ENCODE measurements around the gene METTL14.

Gene METTL14

GRCh38 chr4:118734491-118735205 is 49.5 kb downstream of the METTL14 start:
- no peak for DNase-seq

GRCh38 chr4:118736900-118737299 is 51.7 kb downstream of the METTL14 start:
- no peak for DNase-seq

GRCh38 chr4:118738090-118738489 is 52.9 kb downstream of the METTL14 start:
- DNase-seq: no peak

GRCh38 chr4:118739022-118739713 is 54.0 kb downstream of the METTL14 start:
- no peak for DNase-seq

- peak in 1 of 2 experiments; percentile 1 for DNase-seq
Observed at GRCh38 chr4:118740869-118741268, 55.7 kb downstream of the METTL14 start.

- no peak for DNase-seq
Observed at GRCh38 chr4:118741301-118741855, 56.2 kb downstream of the METTL14 start.

- DNase-seq: no peak
Observed at GRCh38 chr4:118742050-118742449, 56.9 kb downstream of the METTL14 start.

GRCh38 chr4:118743867-118744266 is 58.7 kb downstream of the METTL14 start:
- DNase-seq: no peak

GRCh38 chr4:118745357-118745756 is 60.2 kb downstream of the METTL14 start:
- DNase-seq: no peak

- DNase-seq: no peak
Observed at GRCh38 chr4:118746251-118746919, 61.2 kb downstream of the METTL14 start.

- DNase-seq: peak in 1 of 2 experiments; percentile 33
Observed at GRCh38 chr4:118749347-118749988, 64.3 kb downstream of the METTL14 start.

- no peak for DNase-seq
Observed at GRCh38 chr4:118751629-118752323, 66.6 kb downstream of the METTL14 start.

- DNase-seq: no peak
Observed at GRCh38 chr4:118752551-118752950, 67.4 kb downstream of the METTL14 start.

- no peak for DNase-seq
Observed at GRCh38 chr4:118753096-118753495, 67.9 kb downstream of the METTL14 start.

GRCh38 chr4:118753685-118754084 is 68.5 kb downstream of the METTL14 start:
- DNase-seq: no peak

GRCh38 chr4:118754890-118755289 is 69.7 kb downstream of the METTL14 start:
- no peak for DNase-seq

GRCh38 chr4:118755438-118756226 is 70.4 kb downstream of the METTL14 start:
- DNase-seq: no peak

- no peak for DNase-seq
Observed at GRCh38 chr4:118756429-118756828, 71.2 kb downstream of the METTL14 start.

GRCh38 chr4:118756958-118757357 is 71.8 kb downstream of the METTL14 start:
- no peak for DNase-seq

GRCh38 chr4:118757761-118758251 is 72.6 kb downstream of the METTL14 start:
- DNase-seq: peak in 1 of 2 experiments; percentile 40

GRCh38 chr4:118758293-118758692 is 73.1 kb downstream of the METTL14 start:
- DNase-seq: no peak

All from NCI-H1930 (cell line).